T-helper 1 cell (primary cell): ENCODE results near the gene LENG1.

Source experiments
- DNase-seq, 5 donors: peaks; one replicate each; pipeline ENCODE4 v3.0.0-alpha.2; 2012 to 2020

The LENG1 gene

DNA sequence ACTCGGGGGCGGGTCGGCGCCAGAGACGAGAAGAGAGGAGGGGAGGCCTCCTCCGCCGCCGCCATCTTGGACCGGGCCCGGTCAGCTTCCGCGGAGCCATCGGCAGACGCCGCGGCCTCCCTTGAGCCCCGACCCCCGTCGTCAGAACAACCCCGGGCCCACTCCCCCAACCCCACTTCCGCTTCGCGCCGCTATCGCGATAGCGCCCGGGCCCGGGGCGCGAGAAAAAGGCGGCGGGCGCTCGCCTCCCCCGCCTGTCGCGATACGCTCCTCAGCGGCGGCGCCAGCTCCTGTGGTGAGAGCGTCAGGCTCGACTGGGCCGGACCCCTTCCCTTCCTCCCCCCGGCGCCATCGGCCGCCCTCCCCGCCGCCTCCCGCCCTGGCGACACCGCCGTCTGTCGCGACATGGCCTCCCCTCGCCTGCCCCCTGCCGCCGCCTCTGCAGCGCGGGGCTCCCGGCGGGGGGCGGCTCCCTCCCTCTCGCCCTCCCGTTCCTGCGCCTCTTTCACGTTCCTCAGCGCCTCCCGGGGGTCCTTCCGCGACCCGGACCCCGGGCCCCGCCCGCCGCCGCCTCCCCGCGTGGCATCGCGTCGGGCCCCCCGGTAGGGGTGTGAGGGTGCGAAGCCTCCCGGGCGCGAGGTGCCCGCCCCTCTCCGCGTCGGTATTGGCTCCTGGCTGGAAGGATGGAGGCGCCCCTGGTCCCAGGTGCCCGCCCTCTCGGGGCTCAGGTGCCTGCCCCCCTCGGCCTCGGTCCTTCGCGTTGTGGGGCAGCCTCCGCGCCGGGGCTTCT, 21.6 kb downstream of the LENG1 start, which contains the start of gene CNOT3:
TSS of gene CNOT3 (plus strand) at position 64 of the 790 bp plus-strand sequence. CDS start 5,217 bp downstream, outside the sequence.
- DNase-seq = peak in 4 of 5 donors; percentile 25 to 43 (median 30)

DNA sequence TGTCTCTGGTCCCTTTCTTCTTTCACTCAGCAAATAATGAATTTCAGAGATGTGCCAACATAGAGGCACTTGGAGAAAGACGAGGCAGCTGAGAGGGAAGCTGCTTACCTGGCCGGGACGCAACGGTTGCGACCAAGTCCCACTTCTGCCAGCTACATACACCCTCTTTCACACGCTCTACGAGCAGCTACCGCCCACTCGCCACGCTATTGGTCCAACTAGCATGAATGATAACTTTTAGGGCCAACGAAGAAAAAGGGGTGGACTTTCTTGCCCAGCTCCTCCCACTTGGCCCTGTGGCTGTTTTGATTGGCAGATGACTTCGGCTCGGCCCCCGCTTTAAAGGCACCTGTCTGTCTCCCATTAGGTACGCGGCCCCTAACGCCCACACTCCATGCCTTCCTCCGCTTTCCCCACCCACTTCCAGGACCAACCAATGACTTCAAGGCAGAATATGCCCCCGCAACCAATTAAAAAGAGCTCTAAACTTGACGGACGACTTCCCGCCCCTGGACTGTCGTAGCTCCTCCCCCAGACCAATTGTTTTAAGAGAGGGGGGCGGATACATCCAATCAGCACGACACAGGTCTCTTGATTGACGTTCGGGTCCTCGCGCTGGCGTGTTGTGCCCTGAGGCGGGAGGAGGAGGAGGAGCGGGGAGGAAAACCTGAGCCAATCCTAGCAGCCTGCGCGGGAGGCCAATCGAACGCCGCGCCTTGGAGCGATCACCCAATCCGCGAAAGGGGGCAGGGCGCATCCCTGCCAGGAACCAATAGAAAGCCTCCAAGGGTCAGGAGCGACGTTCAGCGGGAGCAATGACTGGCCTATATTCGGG, 22.4 kb downstream of the LENG1 start:
- peak; percentile 99 to 100 (median 99) for DNase-seq

DNA sequence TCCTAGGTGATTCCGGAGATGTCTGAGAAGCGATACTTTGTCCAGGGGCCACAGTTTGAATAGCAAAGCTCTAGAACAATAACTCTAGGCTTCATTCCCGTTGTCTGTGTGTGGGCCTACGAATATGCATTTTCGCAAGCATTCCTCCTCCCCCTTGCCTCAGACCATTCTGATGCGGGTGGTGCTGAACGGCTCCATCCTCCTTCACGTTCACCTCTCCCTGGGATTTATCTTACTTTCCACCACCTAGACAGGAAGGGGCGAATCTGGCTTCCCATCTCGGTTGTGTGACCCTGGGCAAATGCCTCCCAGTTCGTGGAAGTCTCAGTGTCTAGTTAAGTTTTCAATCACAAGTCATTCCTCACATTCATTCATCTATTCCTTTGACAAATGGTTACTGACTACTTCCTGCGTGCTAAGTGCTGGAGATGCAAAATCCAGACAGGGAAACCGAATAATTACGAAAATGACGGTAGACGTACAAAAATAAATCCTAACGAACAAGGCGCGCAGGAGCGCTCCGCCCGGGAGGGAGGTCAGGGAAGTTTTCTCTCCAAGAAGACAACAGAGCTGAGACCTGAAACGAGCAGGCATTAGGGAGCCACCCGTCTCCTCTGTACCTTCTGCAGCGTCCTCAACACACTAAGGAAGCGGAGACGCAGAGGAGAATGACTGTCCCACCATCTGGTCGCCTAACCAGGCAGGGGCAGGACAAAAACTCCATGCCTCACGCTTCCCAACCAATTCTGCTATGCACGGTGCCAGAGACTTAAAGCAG, 23.2 kb downstream of the LENG1 start:
- peak in 1 of 5 donors; percentile 8 for DNase-seq

DNA sequence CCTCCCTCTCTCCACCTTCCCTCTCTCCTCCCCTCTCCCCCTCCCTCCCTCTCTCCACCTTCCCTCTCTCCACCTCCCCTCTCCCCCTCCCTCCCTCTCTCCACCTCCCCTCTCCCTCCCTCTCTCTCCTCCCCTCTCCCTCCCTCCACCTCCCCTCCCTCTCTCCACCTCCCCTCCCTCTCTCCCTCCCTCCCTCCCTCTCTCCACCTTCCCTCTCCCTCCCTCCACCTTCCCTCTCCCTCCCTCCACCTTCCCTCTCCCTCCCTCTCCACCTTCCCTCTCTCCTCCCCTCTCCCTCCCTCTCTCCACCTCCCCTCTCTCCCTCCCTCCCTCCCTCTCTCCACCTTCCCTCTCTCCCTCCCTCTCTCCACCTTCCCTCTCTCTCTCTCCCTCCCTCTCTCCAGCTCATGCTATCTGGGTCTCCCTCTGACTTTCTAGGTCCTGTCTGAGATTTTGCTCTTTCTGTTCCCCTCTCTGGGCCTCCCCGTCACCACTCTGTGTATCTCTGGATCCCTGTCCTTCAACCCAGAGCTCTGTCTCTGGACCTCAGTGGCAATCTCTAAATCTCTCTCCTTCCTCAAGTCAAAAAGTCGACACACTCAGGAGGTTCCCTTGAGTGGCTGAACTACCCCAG, 25.4 kb downstream of the LENG1 start:
- no peak for DNase-seq

DNA sequence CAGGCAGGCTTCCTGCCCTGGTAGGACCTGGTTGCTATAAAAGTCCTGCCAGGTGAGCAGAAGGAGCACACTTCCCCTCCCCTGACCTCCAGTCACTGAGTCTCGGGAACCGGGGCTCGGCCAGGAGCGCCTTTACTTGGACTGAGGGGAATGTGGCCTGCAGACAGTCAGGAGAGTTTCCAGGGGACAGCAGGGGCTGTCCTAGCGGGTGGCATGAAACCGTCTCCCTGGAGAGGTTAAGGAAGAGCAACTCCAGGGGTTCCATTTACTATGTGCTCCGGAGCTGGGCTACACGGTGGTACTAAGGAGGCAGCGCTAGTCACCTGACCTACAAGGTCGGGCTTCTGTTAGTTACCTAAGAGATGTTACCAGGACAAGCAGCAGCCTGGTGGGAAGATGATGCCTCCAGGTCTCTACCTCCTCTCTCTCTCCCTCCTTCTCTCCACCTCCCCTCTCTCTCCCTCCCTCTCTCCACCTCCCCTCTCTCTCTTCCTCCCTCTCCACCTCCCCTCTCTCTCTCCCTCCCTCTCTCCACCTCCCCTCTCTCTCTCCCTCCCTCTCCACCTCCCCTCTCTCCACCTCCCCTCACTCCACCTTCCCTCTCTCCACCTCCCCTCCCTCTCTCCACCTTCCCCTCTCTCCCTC, 26.1 kb downstream of the LENG1 start:
- peak in 1 of 5 donors; percentile 52 for DNase-seq

DNA sequence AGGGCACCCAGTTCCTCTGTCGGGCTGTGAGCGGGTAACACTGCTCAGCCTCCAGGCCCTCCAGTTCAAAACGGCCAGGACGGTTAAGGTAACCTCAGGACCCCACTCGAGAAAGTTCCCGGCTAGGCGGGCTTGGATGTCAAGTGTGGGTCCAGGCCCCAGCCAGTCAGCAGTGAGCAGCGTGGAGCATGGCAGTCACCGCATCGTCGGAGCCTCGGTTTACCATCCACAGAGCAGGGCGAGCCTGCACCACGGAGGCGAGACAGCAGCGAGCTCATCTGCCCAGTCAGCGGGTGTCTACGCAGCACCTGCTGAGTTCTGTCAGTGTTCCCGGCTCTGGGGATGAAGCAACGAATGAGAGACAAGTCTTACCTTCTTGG, 29.9 kb downstream of the LENG1 start:
- DNase-seq = no peak

DNA sequence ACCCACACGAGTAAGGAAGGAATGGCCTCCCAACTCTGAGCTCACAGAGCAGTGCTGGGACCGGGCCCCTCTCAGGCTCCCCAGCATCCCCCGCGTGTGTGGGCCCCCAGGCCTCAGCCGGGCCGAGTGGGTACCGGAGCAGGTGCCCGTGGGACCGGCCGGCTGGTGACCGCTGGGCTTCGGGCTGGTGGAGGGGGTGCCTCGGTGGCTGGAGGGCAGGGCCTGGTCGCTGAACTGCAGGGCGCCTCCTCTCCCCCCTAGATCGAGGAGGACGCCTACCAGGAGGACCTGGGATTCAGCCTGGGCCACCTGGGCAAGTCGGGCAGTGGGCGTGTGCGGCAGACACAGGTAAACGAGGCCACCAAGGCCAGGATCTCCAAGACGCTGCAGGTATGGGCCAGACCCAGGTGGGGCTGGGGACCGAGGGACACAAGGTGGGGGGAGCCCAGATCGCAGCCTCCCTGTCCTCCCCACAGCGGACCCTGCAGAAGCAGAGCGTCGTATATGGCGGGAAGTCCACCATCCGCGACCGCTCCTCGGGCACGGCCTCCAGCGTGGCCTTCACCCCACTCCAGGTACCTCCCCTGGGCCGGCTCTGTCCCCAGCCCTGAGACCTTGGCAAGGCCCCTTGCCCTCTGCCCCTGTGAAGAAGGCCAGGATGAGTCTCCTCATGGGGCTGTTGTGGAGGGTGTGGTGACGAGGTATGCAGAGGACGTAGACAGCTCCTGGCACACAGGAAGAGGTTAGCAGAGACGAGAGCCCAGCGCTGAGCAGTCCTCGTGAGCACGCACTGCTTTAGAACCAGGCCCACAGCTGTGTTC, 30.5 kb downstream of the LENG1 start:
- no peak for DNase-seq

DNA sequence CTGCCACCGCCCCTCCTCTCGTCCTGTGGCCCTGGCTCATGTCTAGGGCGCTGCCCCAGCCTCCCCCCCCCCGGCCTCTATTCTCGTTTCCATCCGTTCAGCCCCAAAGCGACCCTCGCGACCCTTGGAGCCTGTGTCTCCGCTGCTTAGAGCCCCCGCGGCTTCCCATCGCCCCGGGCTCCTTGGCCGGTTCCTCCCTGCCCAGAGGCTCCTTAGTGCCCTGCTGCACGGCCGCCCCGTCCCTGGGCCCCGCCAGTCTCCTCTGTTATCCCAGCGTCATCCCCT, 31.1 kb downstream of the LENG1 start:
- DNase-seq = no peak

DNA sequence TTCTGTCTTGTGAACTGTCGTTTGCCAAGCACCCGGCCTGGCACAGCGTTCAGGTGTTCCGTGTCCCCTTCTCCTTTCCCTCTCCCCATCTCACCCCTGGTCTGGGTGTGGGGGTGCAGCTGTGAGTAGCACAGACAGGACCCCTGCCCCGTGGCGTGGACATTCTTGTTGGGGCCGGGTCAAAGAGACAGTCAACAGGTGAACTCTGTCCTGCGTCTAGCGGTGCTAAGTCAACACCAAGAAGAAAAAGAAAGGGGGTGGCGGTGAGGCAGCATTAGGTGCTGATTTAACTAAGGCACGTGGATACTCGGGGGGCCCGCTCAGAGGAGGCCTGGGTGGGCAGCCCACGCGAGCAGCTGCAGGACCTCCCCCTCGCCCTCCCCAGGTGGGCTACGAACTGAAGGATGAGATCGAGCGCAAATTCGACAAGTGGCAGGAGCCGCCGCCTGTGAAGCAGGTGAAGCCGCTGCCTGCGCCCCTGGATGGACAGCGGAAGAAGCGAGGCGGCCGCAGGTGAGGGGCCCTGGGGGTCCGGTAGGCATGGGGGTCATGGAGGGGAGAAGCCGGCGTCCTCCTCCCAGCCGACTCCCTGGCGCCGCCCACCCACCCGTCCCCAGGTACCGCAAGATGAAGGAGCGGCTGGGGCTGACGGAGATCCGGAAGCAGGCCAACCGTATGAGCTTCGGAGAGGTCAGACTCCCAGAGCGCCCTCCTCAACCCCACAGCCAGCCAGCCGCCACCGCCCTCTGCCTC, 31.7 kb downstream of the LENG1 start:
- no peak for DNase-seq

DNA sequence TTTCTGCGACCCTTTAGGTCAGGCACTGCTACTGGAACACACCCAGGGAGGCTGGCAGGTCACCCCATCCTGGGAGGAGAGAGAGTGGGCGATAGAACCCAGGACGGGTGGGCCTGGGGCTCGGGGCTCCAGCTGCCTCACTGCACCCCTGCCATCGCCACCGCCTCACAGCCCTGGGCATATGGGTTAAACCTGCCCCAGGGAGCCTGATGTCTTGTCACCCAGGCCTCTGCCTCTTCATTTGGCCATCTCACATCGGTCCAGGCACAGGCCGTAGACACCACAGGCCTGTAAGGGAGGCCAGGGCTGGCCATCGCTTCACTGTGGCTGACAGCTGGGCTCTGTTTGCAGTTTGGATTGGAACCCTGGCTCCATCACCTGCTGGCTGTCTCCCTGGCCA, 33.8 kb downstream of the LENG1 start:
- DNase-seq = no peak

DNA sequence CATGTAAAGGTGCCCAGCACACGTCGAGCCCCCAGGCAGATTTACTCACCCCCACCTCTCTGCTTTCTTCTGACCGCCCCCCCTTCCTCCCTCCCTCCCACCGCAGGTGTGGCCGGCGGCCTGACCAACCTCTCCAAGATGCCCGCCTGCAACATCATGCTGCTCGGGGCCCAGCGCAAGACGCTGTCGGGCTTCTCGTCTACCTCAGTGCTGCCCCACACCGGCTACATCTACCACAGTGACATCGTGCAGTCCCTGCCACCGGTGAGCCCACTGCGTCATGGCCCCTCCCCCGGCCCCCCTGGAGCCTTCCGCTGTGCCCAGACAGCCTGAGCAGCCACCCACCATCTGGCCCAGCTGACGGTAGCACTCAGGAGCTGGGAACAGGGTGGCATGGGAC, 35.1 kb downstream of the LENG1 start:
- DNase-seq = no peak

DNA sequence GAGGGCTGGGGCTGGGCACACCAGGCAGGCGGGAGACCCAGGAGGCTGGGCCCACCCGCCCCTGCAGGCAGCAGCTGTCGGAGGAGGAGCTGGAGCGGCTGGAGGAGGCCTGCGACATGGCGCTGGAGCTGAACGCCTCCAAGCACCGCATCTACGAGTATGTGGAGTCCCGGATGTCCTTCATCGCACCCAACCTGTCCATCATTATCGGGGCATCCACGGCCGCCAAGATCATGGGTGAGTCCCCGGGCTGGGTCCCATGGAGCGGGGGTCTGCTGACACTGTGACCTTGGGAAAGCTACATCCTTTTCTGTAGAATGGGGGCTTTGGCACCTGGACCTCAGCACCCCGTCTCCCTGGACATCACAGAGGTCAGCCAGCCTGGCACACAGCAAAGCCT, 35.8 kb downstream of the LENG1 start:
- no peak for DNase-seq

DNA sequence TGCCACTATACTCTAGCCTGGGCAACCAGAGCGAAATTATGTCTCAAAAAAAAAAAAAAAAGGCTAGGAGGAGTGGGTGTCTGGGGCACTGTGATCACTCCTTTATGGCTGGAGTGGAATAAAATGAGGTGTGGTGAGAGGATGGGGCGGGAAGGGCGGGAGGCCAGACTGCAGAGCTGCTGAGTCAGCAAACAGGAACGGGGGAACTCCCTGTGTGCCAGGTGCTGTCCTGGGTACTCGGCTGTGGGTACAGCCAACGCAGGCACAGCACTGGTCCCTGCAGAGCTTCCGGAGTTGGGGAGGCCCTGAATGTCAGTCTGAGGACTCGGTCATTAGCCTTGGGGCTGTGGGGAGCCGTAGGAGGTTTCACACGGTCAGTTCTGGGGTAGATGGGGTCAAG, 38.3 kb downstream of the LENG1 start:
- no peak for DNase-seq

DNA sequence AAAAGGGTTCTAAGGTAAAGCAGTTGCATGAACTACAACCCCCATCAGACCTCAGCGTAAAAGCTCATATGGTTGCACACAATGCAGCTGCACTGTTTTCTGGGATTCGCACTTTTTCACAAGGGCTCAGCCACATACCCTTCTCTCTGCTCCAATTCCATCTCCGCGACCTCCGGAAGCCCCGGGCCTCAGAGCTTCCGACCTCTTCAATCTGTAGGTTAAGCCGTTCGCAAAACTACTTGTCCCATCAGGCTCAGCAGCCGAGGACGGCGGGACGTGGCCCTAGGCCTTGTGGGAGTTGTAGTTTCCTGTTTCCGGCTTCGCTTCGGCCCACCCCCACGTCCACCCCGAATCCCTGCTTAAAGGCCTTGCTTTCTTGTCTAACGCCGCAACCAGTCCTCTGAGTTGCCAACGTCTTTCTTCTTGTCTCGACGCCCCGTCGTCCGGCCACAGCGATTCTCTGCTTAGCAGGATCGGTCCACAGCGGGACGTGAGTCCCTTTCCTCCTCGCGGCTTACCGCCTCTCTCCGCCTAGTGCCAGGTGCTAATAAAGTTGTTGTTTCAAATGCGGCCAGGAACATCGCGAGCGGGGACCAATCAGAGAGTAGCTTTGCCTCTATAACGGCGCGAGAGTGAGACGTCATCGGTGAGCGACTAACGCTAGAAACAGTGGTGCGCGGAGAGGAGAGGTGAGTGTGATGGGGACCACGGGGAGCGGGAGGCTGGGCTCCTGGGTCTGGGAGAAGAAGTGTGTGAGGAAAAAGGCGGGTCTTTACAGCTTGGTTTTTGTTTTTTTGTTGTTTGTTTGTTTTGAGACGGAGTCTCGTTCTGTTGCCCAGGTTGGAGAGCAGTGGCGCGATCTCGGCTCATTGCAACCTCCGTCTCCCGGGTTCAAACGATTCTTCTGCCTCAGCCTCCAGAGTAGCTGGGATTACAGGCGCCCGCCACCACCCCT, 44.1 kb downstream of the LENG1 start, which contains the start of the genes PRPF31 and TFPT:
TSS of gene PRPF31 (plus strand) at position 646 of the 955 bp plus-strand sequence. CDS start 2,525 bp downstream, outside the sequence.
TSS of gene TFPT (minus strand) at position 549 of the 955 bp plus-strand sequence. CDS start at position 161, 388 bp downstream.
- DNase-seq = peak; percentile 81 to 97 (median 92)

DNA sequence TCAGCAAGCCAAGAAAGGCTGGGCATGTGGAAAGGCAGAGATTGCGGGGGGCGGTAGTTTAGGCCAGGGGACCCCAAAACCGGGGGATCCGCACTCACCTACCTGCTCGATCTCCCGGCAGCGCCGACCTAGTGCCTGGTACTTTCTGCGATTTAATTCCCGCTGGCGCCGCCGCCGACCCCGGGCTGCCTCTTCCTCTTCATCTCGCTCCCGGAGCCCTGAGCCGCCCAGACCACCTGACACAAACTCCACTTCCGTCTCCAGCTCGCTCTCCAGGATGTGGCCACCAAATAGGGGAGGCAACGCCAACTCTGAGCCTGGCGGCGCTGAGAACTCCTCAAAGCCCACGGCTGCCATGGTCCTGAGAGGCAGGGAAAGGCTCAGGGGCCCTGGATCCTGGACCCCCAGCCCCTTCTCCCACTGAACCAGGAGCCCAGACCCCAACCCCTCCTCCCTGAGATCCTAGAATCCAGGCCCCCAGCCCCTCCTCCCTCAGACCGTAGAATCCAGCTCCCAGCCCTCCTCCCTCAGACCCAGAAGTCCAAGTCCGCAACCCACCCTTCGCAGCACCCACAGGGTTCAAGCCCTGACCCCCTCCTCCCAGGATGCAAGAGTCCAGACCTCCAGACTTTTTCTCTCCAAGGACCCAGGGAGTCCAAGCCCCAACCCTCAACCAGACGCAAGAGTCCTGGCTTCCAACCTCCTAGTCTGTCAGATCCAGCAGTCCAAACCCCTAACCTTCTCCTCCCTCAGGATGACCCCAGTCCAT, 45.0 kb downstream of the LENG1 start:
- peak in 3 of 5 donors; percentile 41 to 66 (median 46) for DNase-seq

DNA sequence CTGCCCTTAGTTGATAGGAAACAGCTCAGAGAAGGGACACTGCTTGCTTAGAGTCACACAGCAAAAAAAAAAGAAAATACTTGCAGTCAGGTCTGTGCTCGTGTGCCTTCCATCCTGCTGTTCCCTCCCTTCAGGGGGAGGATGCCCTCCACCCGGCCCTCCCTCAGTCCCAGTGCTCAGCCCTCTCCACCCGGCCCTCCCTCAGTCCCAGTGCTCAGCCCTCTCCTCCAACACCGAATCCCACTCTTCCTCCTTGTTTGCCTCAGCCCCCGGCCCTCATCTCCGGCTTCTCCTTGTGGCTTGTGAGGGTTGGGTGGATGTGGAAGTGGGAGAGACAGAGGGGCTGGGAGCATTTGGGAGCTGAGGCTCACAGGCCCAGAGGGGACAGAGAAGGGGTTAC, 49.9 kb downstream of the LENG1 start:
- no peak for DNase-seq

DNA sequence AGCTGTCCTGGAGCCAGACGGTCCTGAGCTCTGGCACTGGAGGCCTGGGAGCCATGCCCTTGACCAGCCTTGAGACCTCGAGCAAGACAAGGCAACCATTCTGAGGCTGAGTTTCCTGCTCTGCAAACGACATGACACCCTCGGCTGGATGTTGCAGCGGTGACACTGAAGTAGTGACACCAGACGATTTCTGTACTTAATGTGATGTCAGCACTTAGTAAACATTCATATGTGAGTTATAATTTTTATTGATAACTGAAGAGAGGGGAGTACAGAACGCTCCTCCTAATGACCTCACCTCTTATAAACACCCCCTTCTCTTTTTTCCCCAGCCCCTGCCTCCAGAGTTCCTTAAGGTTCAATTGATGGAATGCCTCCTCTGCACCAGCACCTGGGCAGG, 51.0 kb downstream of the LENG1 start:
- no peak for DNase-seq

DNA sequence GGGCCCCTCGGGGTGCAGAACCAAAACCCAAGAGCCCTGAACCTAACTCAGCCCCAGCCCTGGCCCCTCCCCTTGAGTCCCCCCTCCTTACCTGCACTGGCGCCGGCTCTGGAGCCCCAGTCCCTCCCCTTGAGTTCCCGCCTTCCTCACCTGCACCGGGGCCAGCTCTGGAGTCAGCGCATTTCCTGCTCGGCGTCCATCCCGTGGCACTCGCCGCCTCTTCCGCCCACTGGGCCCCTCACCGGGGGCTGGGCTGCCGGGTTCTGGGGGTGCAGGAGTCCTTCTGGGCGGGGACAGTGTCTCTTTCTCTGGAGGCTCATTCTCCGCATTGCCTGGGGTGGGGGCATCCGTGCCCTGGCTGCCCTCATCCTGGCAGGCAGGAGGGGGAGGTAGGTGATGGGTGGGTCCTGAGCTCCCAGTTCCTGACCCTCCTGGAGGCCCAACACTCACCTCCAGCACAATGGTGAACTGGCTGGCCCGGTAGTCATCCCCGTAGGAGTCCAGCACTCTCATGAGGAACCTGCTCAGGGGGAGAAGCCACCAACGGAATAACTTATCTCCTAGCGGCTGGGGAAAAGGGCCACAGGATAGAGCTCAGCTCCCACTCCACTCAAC, 51.5 kb downstream of the LENG1 start:
- no peak for DNase-seq
